MV-4-11 (cell line): Measurements from ENCODE around the gene TSPO.
A peak's percentile ranks its signal among the peaks of the same experiment; 100 is the strongest.
"Not testable (repeated sequence)": the region's sequence is repeated elsewhere in the genome, so short reads cannot be mapped to it uniquely, and the experiment has no call there.

Experiments used
- DNase-seq: peaks from one replicate; lab custom pipeline; 2025; lab: John Stamatoyannopoulos, UW

The TSPO gene

DNA sequence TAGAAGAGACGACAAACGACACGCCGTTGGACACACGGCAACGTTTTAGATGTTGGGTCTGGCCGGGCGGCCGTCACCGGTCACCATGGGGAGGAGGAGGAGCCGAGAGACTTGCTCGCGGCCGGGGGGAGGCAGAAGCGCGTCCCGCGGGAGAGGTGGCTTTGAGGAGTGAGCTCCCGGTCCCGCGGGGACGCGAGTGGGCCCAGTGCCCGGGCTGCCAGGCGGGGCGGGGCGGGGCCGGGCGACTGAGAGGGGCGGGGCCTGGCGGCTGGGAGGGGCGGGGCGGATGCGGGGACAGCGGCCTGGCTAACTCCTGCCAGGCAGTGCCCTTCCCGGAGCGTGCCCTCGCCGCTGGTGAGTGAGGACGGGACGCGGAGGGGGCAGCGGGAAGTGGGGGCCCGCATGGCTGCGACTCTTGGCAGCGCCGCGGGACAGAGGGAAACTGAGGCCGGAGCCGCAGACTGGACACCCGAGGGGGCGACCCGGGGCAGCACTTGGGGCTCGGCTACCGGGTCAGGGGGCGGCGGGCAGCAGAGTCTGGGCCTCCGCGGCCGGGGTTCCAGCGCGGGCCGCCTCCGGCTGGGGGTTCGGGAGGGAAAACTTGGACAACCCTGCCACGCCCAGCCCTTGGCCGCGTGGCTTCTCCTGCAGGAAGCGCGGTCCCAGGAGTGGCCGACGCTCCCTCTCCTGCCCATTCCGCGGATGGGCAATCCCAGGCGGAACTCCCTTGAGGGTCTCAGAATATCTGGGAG lies at the start of gene TSPO:
TSPO (plus strand) TSS at position 309 of the 752 bp plus-strand sequence. CDS start 7,680 bp downstream, outside the sequence.
- DNase-seq: peak; percentile 29

DNA sequence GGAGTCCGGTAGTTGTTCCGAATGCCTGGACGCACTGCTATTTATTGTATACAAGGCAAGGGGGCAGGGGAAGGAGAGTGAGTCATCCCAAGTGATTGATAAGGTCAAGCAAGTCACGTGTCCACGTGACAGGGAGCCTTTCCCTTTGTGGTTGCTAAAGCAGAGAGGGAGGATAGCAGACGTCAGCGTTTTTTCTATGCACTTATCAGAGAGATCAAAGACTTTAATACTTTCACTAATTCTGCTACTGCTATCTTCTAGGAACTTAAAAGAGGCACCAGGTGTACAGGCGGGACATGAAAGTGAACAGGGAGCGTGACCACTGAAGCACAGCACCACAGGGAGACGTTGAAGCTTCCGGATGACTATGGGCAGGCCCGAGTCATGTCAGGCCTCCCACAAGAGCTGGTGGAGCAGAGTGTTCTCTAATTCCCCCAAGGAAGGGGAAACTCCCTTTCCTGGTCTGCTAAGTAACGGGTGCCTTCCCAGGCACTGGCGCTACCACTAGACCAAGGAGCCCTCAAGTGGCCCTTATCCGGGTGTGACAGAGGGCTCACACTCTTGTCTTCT lies 47.2 kb upstream of the TSPO start:
- peak; percentile 48 for DNase-seq

DNA sequence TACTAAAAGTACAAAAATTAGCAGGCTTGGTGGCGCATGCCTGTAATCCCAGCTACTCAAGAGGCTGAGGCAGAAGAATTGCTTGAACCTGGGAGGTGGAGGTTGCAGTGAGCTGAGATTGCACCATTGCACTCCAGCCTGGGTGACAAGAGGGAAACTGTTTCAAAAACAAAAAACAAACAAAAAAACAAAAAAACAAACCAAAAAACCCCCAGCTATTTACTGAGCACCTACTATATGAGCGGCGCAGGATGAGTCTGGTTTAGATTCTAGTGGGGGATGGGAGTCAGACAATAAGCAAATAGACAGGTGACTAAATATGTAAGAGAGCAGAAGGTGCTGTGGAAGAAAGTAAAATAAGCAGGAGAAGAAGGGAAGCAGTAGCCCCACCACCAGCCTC lies 46.4 kb upstream of the TSPO start:
- DNase-seq: not testable (repeated sequence)

DNA sequence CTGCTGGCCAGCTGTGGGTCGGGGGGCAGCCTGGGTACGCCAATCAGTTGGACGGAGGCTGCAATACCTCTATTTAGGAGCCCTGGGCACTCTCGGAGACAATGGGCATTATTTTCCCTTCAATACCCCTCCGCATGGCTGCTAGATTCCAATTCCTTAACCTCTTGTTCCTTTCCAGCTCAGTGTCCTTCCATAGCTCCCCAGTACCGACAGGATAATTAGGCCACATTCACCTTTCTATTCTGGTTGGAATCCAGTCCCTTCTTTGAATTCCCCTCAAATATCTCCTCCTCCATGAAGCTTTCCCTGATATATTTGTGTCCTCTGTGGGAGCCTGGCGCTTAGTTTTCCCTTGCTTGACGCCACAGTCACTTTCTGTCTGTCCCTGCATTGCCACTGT lies 45.1 kb upstream of the TSPO start:
- no peak for DNase-seq

DNA sequence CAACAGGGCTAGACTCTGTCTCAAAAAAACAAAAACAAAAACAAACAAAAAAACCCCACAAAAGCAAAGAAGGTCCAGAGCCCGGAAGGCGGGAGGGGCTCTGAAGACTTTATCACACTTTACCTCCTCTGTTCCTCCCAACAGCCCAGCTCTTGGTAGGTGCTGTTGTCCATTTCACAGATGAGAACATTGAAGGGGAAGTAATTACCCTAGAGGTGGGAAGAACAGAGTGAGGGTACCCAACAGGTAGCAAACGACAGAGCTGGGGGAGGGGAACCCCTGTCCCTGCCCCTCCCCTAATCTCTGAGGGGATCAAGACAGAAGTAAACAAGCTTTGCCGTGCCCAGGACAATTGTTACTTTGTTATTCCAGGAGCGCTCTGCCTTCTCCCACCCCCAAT lies 41.8 kb upstream of the TSPO start:
- no peak for DNase-seq

DNA sequence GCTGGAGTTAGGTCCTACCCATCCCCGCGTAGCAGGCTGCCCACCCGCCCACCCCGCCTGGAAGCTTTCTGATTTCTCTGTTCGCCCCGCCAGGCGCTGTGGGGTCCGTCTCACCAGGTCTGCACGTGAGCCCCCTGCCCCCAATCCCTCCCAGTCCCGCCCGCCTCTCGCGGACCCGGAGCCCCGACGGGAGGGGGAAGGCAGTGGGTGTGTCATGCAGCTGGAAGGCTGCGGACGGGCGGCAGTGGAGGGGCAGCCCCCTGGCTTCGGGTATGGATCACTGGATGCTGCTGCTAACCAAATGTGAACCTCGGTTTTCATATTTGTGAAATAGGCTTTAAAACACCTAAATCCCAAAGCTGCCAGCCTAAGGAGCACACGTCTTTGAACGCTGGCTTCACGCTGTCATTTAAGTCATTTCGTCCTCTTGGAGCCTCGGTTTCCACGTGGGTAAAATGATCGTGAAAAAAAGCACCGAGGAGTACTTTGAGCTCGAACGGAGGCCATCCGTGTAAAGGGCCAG lies 41.4 kb upstream of the TSPO start:
- no peak for DNase-seq

DNA sequence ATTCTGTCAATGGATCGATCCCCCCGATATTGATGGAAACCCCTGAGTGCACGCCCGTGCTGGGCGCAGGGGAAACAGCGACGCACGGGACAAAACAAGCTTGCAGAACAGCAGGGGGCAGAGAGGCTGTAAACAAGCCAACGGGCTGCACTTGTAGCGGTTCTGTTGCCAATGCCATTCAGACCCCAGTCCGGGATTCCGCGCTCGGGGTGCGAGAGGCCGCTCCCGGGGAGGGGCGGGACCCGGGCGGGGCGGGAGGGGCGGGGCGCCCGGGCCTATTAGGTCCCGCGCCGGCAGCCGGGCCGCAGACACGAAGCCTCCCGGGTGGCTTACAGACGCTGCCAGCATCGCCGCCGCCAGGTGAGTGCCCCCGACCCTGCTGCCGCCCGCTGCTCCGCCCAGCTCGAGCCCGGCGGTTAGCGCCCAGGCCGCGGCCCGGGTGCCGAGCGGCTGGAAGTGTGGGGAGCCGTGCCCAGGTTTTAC lies 40.9 kb upstream of the TSPO start, which contains the start of gene BIK:
BIK (plus strand) TSS at position 307 of the 483 bp plus-strand sequence. CDS start 13,273 bp downstream, outside the sequence.
- DNase-seq: peak; percentile 64

- peak; percentile 12 for DNase-seq
Measured at GRCh38 chr22:43110927-43111623, 40.3 kb upstream of the TSPO start.

GRCh38 chr22:43113526-43114251 lies 37.7 kb upstream of the TSPO start:
- DNase-seq: peak; percentile 12

- DNase-seq: no peak
Measured at GRCh38 chr22:43114958-43115357, 36.4 kb upstream of the TSPO start.

GRCh38 chr22:43116932-43117331 lies 34.4 kb upstream of the TSPO start:
- DNase-seq: no peak

- DNase-seq: peak; percentile 43
Measured at GRCh38 chr22:43118024-43118849, 33.1 kb upstream of the TSPO start.

GRCh38 chr22:43118953-43119458 lies 32.4 kb upstream of the TSPO start:
- no peak for DNase-seq

DNA sequence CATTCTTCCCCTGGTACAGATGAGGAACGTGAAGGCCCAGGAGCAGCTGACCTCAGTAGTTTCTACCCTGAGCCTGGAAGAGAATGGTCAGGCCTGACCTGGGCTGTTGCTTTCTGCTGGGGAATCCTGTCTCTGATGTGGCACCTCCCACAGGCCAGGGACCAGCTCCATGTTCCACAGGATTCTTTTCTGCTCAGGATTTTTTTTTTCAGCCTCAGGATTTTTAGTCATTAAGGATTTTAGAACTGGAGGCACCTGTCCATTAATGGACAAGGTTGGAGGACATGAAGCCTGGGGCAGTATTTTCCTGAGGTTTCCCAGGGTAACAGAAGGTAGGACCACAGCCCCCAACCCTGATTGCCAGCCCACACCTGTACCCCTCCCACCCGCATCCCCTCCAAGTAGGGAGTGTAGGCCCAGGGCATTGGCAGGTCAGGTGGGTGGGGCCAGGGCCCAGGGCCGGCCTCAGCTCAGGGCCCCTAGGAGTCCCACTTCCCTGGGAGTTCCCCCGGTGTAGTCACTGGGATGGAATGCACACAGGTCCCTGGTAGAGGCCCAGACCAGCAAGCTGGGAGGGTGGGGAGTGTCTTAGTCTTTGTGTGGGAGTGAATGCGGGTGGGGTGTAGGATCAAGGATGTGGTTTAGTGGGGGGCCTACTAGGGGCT lies 24.7 kb upstream of the TSPO start:
- peak; percentile 23 for DNase-seq

DNA sequence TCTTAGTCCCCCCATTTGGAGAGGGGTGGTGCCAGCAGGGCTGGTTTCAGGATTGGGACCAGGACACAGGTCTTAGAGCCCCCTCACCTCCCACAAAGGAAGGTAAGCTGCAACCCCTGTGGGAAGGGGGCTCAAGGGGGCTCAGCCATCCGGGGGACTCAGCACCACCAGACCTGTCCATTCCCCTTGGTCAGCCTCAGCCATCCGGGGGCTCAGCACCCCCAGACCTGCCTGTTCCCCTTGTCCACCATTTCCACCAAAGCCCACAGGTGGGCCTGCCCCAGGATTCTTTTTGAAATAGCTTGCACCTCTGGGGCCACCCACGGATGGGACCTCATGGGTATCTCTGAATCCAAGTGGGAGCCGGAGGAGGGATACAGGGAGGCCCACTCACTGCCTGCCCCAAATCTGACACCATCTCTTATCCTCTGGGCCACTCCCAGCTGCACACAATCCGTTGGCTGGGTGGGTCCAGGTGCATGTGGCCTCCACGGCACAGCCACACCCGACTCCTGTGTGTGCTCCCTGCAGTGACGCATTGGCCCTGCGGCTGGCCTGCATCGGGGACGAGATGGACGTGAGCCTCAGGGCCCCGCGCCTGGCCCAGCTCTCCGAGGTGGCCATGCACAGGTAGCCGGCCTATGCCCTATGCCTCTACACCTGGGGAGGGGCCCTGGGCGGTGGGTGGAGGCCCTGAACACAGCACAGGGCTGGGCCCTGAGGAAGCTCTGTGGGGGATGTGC lies 24.0 kb upstream of the TSPO start:
- DNase-seq: no peak

- peak; percentile 73 for DNase-seq
Measured at GRCh38 chr22:43128116-43128515, 23.2 kb upstream of the TSPO start.

GRCh38 chr22:43128928-43129424 lies 22.4 kb upstream of the TSPO start:
- DNase-seq: peak; percentile 53

GRCh38 chr22:43129426-43130425 lies 21.6 kb upstream of the TSPO start:
- DNase-seq: peak; percentile 97
